Panc1 (cell line): ENCODE data around the gene LKAAEAR1. TPM values are rescaled to one million over a fixed set of nuclear protein-coding genes. Genes with fewer than 3 reads are reported as not detected.
A peak's percentile ranks its signal among the peaks of the same experiment; 100 is the strongest.

ENCODE experiments used
- ATAC-seq: fragments of 200-7000 bp; cut with Tn5 transposase; 2 replicates; pipeline ENCODE4 v1.9.1; 2020; ENCODE audit warnings: mild to moderate bottlenecking, moderate library complexity
- BruUV-seq: library from RNA; stranded (reverse); fragments of 400-500 nt; replicated peaks from 2 replicates; lab custom pipeline; 2021; lab: Mats Ljungman, UMichigan
- CTCF ChIA-PET: fragments of 300-600 bp; sonication (Branson Sonifier 250); formaldehyde crosslinking; loops from one replicate; lab custom pipeline; 2022; ENCODE audit warnings: antibody characterized with exemption; lab: Charles Lee
- POLR2A ChIA-PET: fragments of 300-600 bp; sonication (Branson Sonifier 250); formaldehyde crosslinking; loops from one replicate; lab custom pipeline; 2022; ENCODE audit warnings: antibody characterized with exemption; lab: Charles Lee
- DNase-seq: peaks from one replicate; pipeline ENCODE4 v3.0.0-alpha.2; 2010; ENCODE audit warnings: low read depth, low spot score
- H3K27ac ChIP-seq: 2 replicates; pipeline ENCODE4 v1.5.1; 2011; ENCODE audit warnings: mild to moderate bottlenecking, low read length, inconsistent platforms
- H3K27me3 ChIP-seq: fragments of 200-500 bp; sonication (Bioruptor generic); 2 replicates; pipeline ENCODE4 v1.6.0; 2014; ENCODE audit warnings: low read length, inconsistent platforms; ENCODE audit not compliant: control insufficient read depth, insufficient read depth
- H3K36me3 ChIP-seq: fragments of 200-500 bp; sonication (Bioruptor generic); 2 replicates; pipeline ENCODE4 v1.5.1; 2014; ENCODE audit warnings: inconsistent platforms, mild to moderate bottlenecking, low read length, moderate library complexity; ENCODE audit not compliant: control insufficient read depth, insufficient read depth
- H3K4me1 ChIP-seq: 2 replicates; pipeline ENCODE4 v1.5.1; 2011; ENCODE audit warnings: inconsistent platforms, mild to moderate bottlenecking, low read length, moderate library complexity; ENCODE audit not compliant: control insufficient read depth, insufficient read depth
- H3K4me3 ChIP-seq, 2 experiments: 2 replicates each; pipeline ENCODE4 v1.5.1; 2011 to 2012; ENCODE audit warnings: low read depth in 2 of 2, low read length in 2 of 2, mild to moderate bottlenecking in 2 of 2, inconsistent platforms in 1 of 2, moderate library complexity in 1 of 2
- H3K9me3 ChIP-seq: fragments of 200-500 bp; sonication (Bioruptor generic); 2 replicates; pipeline ENCODE4 v1.5.1; 2014; ENCODE audit warnings: low read depth, mild to moderate bottlenecking, inconsistent platforms, low read length, moderate library complexity; ENCODE audit not compliant: control insufficient read depth, insufficient read depth
- POLR2AphosphoS5 ChIP-seq: IDR thresholded peaks from 2 replicates; pipeline ENCODE4 v1.6.1; 2012; ENCODE audit warnings: mild to moderate bottlenecking, low read depth, low read length, moderate library complexity
- SIN3A ChIP-seq: IDR thresholded peaks from 2 replicates; pipeline ENCODE4 v1.6.1; 2012; ENCODE audit warnings: low read depth, mild to moderate bottlenecking, low read length, moderate library complexity, borderline replicate concordance; ENCODE audit not compliant: insufficient read depth
- TCF7L2 ChIP-seq: IDR thresholded peaks from 2 replicates; pipeline ENCODE4 v1.6.1; 2011; ENCODE audit warnings: mild to moderate bottlenecking, low read depth, low read length, inconsistent platforms
- in situ Hi-C: cut with HindIII; loops from 2 replicates; pipeline ENCODE4 v1.10.0; 2016; ENCODE audit warnings: low sequenced_read_pairs, low pct_unique_long_range_greater_than_20kb
- intact Hi-C: fragments of 100-400 bp; cut with micrococcal nuclease; formaldehyde crosslinking; loops from one replicate; pipeline ENCODE4 v1.10.0; 2022; ENCODE audit not compliant: unreplicated experiment
- total RNA-seq: library from RNA; stranded (reverse); gene quantifications from one replicate; pipeline ENCODE4 v1.2.1, GENCODE V29; 2021; ENCODE audit not compliant: unreplicated experiment
- TF ChIP-seq, protein P1 (sequence below): fragments of 450-650 bp; IDR thresholded peaks from 2 replicates; pipeline ENCODE4 v1.5.1; 2017; ENCODE audit warnings: mild to moderate bottlenecking
- TF ChIP-seq, protein P2 (sequence below), 2 experiments: IDR thresholded peaks; 2 replicates each; pipeline ENCODE4 v1.6.1; 2011 to 2012; ENCODE audit warnings: low read depth in 2 of 2, control low read depth in 1 of 2, low read length in 1 of 2, mild to moderate bottlenecking in 1 of 2, moderate library complexity in 1 of 2; ENCODE audit not compliant: insufficient read depth in 1 of 2

The LKAAEAR1 gene
- total RNA-seq, 1 experiment from 2014 or later, result 0.67 TPM

GRCh38 chr20:64057628-64058498, 26.3 kb downstream of the LKAAEAR1 start:
- H3K27ac ChIP-seq, result peak overlapping the region; percentile 68; the same call in 1 of the 2 replicates
- H3K4me1 ChIP-seq, result peaks cover 49% of the 10 kb centered on the region
- no peaks in the 10 kb centered on the region for H3K36me3 ChIP-seq
- POLR2A ChIA-PET, result interaction anchor here (0.5 kb wide), 1 partner anchor 111 kb away, joined by 3 read pairs; no protein-coding TSS in a partner anchor
- no peaks in the 10 kb centered on the region for H3K9me3 ChIP-seq
- H3K27me3 ChIP-seq, result no peaks in the 10 kb centered on the region
- CTCF ChIA-PET, result interaction anchor here (2.3 kb wide), 1 partner anchor 19 kb away, joined by 14 read pairs; no protein-coding TSS in a partner anchor
- in situ Hi-C loops, result no loop called here
- DNase-seq (no peak), ATAC-seq (peak; percentile 79)
- no TSS peak for BruUV-seq
- TF ChIP-seq, protein P1, sequence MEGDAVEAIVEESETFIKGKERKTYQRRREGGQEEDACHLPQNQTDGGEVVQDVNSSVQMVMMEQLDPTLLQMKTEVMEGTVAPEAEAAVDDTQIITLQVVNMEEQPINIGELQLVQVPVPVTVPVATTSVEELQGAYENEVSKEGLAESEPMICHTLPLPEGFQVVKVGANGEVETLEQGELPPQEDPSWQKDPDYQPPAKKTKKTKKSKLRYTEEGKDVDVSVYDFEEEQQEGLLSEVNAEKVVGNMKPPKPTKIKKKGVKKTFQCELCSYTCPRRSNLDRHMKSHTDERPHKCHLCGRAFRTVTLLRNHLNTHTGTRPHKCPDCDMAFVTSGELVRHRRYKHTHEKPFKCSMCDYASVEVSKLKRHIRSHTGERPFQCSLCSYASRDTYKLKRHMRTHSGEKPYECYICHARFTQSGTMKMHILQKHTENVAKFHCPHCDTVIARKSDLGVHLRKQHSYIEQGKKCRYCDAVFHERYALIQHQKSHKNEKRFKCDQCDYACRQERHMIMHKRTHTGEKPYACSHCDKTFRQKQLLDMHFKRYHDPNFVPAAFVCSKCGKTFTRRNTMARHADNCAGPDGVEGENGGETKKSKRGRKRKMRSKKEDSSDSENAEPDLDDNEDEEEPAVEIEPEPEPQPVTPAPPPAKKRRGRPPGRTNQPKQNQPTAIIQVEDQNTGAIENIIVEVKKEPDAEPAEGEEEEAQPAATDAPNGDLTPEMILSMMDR, result peak; percentile 96
- no peak for TF ChIP-seq TCF7L2
- no peak overlapping the region for H3K4me3 ChIP-seq
- intact Hi-C loops, result no loop called here

DNA sequence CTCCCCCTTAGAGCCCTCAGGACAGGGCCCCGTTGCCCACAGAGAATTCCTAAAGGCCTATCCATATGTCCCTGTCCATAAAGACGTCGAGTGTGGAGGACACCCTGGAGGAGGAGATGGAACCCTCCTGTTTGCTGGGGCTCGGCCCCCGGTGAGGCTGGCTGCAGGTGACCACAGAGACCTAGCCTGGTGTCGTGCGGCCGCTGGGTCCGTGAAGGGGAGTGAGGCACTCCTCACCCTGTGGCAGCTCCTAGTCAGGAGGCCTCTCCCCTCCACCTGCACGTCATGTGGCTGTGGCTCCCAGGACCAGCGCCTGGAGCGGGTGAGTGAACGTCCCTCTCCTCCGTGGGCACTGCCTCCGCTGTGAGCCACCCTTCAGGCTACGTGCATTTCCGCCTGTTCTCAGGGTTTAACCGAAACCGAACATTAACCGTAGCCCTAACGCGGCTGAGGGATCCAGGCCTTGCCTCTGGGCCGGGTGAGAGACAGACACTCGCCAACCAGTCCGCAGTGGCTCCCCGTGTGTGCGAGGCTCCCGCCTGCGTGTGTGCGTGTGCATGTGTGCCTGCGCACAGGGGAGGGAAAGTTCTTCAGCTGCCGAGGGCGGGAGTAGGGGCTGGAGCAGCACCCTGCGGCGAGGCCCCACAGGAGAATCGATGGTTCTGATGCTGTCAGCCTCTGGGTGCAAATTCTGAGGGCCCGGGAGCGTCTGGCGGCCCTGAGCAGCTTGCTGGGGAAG, 27.1 kb downstream of the LKAAEAR1 start:
- Histone ChIP-seq H3K4me1 (peaks cover 43% of the 10 kb centered on the region), H3K36me3 (no peaks in the 10 kb centered on the region), H3K4me3 (no peak overlapping the region), H3K9me3 (no peaks in the 10 kb centered on the region), H3K27me3 (no peaks in the 10 kb centered on the region), H3K27ac (peak overlapping the region; percentile 68)
- DNase-seq (no peak), ATAC-seq (peak; percentile 43)
- ChIA-PET POLR2A (interaction anchor here (0.5 kb wide), 1 partner anchor 110 kb away, joined by 3 read pairs; no protein-coding TSS in a partner anchor), CTCF (interaction anchor here (2.3 kb wide), 1 partner anchor 18 kb away, joined by 14 read pairs; no protein-coding TSS in a partner anchor)
- no peak for TF ChIP-seq POLR2AphosphoS5
- BruUV-seq, result no TSS peak
- intact Hi-C loops, result no loop called here
- in situ Hi-C loops, result no loop called here

- ATAC-seq (no peak), DNase-seq (no peak)
- no TSS peak for BruUV-seq
- ChIA-PET POLR2A (no interaction called here), CTCF (interaction anchor here (0.6 to 2.3 kb wide), 2 partner anchors 10 to 17 kb away, joined by 6 to 14 read pairs; no protein-coding TSS in a partner anchor)
- Histone ChIP-seq H3K36me3 (no peaks in the 10 kb centered on the region), H3K4me1 (peaks cover 48% of the 10 kb centered on the region), H3K4me3 (no peak overlapping the region), H3K27ac (peak overlapping the region; percentile 68), H3K27me3 (no peaks in the 10 kb centered on the region), H3K9me3 (no peaks in the 10 kb centered on the region)
- in situ Hi-C loops (no loop called here), intact Hi-C loops (no loop called here)
- TF ChIP-seq, protein P2, sequence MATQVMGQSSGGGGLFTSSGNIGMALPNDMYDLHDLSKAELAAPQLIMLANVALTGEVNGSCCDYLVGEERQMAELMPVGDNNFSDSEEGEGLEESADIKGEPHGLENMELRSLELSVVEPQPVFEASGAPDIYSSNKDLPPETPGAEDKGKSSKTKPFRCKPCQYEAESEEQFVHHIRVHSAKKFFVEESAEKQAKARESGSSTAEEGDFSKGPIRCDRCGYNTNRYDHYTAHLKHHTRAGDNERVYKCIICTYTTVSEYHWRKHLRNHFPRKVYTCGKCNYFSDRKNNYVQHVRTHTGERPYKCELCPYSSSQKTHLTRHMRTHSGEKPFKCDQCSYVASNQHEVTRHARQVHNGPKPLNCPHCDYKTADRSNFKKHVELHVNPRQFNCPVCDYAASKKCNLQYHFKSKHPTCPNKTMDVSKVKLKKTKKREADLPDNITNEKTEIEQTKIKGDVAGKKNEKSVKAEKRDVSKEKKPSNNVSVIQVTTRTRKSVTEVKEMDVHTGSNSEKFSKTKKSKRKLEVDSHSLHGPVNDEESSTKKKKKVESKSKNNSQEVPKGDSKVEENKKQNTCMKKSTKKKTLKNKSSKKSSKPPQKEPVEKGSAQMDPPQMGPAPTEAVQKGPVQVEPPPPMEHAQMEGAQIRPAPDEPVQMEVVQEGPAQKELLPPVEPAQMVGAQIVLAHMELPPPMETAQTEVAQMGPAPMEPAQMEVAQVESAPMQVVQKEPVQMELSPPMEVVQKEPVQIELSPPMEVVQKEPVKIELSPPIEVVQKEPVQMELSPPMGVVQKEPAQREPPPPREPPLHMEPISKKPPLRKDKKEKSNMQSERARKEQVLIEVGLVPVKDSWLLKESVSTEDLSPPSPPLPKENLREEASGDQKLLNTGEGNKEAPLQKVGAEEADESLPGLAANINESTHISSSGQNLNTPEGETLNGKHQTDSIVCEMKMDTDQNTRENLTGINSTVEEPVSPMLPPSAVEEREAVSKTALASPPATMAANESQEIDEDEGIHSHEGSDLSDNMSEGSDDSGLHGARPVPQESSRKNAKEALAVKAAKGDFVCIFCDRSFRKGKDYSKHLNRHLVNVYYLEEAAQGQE (IDR thresholded peaks at IDR 0.05; ENCODE audit: insufficient read depth in 1 of 2, low read depth in 2 of 2, low read length in 1 of 2), result no peak
- TF ChIP-seq TCF7L2, result no peak
- TF ChIP-seq POLR2AphosphoS5, result no peak
- no peak for TF ChIP-seq SIN3A
- TF ChIP-seq, protein P1, result no peak
These were observed 27.6 kb downstream of the LKAAEAR1 start for GRCh38 chr20:64056639-64056888.
